ENCODE data around the gene CSGALNACT2. TPM values are rescaled to one million over a fixed set of nuclear protein-coding genes. Genes with fewer than 3 reads are reported as not detected.
A peak's percentile ranks its signal among the peaks of the same experiment; 100 is the strongest.

CSGALNACT2 gene, protein sequence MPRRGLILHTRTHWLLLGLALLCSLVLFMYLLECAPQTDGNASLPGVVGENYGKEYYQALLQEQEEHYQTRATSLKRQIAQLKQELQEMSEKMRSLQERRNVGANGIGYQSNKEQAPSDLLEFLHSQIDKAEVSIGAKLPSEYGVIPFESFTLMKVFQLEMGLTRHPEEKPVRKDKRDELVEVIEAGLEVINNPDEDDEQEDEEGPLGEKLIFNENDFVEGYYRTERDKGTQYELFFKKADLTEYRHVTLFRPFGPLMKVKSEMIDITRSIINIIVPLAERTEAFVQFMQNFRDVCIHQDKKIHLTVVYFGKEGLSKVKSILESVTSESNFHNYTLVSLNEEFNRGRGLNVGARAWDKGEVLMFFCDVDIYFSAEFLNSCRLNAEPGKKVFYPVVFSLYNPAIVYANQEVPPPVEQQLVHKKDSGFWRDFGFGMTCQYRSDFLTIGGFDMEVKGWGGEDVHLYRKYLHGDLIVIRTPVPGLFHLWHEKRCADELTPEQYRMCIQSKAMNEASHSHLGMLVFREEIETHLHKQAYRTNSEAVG
- total RNA-seq = 10 to 100 TPM; 35.9 to 45.1 TPM

DNA sequence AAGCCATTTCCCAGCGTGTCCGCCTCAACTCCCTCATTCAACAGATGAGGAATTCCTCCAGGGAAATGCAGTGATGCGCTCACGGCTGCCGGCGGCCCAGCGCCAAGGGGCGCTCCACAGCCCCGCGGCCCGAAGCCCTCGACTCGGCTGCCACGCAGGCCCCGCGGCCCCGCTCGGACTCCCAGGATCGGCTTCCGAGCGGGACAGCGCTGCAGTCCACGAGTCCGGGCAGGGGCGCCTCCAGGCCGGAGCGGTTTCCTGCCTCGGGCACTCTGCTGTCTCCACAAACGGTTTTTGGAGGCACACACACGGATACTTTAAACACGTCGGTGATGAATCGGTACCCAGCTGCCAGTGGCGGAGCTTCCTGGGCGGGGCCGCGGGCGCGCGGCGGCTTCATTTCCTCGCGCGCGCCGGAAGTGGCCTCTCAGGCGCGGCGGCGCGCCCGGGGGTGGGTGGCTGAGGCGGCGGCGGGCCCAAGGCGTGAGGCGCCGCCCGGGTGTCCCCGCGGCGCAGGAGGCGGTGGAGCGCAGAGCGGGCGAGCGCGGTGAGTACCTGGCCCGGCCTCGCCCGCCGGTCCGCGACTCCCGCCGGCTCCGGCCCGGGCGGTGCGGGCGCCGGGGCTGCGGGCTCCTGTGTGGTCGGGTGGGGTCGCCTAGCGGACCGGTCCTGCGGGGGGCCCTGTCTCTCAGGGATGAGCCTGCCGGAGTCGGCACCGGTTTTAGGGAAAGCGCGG lies at the start of gene CSGALNACT2:
Gene CSGALNACT2, plus strand, starts transcription at position 425 of the 736 bp plus-strand sequence. CDS start 16,705 bp downstream, outside the sequence.
- TF ChIP-seq, protein P1, sequence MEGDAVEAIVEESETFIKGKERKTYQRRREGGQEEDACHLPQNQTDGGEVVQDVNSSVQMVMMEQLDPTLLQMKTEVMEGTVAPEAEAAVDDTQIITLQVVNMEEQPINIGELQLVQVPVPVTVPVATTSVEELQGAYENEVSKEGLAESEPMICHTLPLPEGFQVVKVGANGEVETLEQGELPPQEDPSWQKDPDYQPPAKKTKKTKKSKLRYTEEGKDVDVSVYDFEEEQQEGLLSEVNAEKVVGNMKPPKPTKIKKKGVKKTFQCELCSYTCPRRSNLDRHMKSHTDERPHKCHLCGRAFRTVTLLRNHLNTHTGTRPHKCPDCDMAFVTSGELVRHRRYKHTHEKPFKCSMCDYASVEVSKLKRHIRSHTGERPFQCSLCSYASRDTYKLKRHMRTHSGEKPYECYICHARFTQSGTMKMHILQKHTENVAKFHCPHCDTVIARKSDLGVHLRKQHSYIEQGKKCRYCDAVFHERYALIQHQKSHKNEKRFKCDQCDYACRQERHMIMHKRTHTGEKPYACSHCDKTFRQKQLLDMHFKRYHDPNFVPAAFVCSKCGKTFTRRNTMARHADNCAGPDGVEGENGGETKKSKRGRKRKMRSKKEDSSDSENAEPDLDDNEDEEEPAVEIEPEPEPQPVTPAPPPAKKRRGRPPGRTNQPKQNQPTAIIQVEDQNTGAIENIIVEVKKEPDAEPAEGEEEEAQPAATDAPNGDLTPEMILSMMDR (IDR thresholded peaks at IDR 0.05) = no peak
- DNase-seq (ENCODE audit: low spot score) (peak; percentile 33), ATAC-seq (ENCODE audit: insufficient number of reproducible peaks, low FRiP score, low read depth) (peak; percentile 85)
- Histone ChIP-seq H3K4me3 (peak within 1 kb of the TSS; percentile 98), H3K4me1 (ENCODE audit: control insufficient read depth in 1 of 2, low read depth in 2 of 2) (peaks cover 11 to 31% of the 10 kb centered on the region in 2 donors), H3K36me3 (no peaks in the 10 kb centered on the region), H3K9me3 (no peaks in the 10 kb centered on the region), H3K27me3 (replicated peaks; ENCODE audit: insufficient read depth) (no peaks in the 10 kb centered on the region), H3K27ac (peak within 1 kb of the TSS; percentile 96)

DNA sequence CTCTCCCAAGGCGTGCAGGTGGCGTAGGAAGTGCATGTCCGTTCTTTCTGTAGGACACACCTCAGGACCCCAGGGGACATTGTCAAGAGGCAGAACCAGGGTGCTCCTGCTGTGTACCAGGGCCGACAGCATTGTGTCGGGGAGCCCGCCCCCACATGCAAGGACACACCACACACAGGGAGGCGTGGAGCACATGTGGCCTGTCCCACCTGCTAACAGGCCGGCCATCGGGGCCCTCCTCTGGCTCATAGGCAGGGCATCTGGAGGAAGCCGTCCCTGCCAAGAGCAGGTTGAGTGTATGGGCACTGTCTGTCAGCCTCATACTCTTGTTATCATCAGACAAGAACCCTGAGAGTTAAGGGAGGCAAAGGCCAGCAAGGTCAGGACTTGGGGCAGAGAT lies 48.7 kb upstream of the CSGALNACT2 start:
- ATAC-seq (ENCODE audit: insufficient number of reproducible peaks, low FRiP score, low read depth) (no peak), DNase-seq (ENCODE audit: low spot score) (no peak)
- Histone ChIP-seq H3K36me3 (no peaks in the 10 kb centered on the region), H3K27me3 (replicated peaks; ENCODE audit: insufficient read depth) (no peaks in the 10 kb centered on the region), H3K9me3 (no peaks in the 10 kb centered on the region), H3K4me3 (no peak overlapping the region), H3K4me1 (ENCODE audit: control insufficient read depth in 1 of 2, low read depth in 2 of 2) (no peaks in the 10 kb centered on the region), H3K27ac (no peak overlapping the region)
- TF ChIP-seq, protein P1 (IDR thresholded peaks at IDR 0.05) = no peak

DNA sequence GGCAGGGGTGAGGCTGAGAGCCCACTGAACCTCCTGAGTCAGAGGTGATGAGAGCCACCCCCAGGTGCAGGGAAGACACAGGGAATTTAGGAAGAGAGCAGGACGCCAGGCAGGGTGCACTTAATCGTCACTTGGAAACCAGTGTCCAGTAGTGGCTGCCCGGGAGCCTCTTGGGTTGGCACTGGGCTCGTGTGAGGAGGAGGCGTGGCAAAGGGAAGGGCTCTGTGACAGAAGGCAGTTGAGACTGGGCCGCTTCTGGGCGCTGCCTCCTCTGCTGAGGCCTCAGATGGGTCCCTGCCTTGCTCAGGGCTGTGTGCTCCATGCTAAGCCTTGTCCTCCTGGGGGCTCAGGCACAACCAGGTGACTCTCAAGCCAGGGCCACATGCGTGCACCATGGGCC lies 48.1 kb upstream of the CSGALNACT2 start:
- H3K9me3 ChIP-seq = no peaks in the 10 kb centered on the region
- DNase-seq (ENCODE audit: low spot score) (no peak), ATAC-seq (ENCODE audit: insufficient number of reproducible peaks, low FRiP score, low read depth) (no peak)
- no peaks in the 10 kb centered on the region for H3K36me3 ChIP-seq
- H3K27ac ChIP-seq = no peak overlapping the region
- H3K4me3 ChIP-seq = no peak overlapping the region
- no peaks in the 10 kb centered on the region for H3K4me1 ChIP-seq (ENCODE audit: control insufficient read depth in 1 of 2, low read depth in 2 of 2)
- no peaks in the 10 kb centered on the region for H3K27me3 ChIP-seq (replicated peaks; ENCODE audit: insufficient read depth)
- TF ChIP-seq, protein P1 (IDR thresholded peaks at IDR 0.05) = no peak

DNA sequence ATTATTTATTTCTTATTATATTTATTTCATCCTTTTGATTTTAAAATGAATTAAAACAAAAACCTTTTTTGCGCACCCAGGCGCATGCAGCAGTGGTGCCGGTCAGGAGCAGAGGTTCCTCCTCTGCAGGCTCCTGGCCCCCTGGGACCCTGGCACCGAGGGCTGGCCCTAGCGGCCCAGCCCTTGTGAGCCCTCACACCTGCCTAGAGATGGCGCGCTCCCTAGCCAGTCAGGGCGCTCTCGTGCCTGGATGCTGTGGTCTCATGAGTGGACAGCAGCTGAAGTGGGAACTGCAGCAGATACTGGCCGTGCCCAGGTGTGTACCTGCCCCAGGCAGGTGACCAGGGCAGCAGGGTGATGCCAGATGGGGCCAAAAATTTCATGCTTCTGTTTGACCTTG lies 47.6 kb upstream of the CSGALNACT2 start:
- ATAC-seq (ENCODE audit: insufficient number of reproducible peaks, low FRiP score, low read depth) = no peak
- Histone ChIP-seq H3K9me3 (no peaks in the 10 kb centered on the region), H3K4me1 (ENCODE audit: control insufficient read depth in 1 of 2, low read depth in 2 of 2) (no peaks in the 10 kb centered on the region), H3K27me3 (replicated peaks; ENCODE audit: insufficient read depth) (no peaks in the 10 kb centered on the region), H3K27ac (no peak overlapping the region), H3K36me3 (no peaks in the 10 kb centered on the region), H3K4me3 (no peak overlapping the region)
- no peak for DNase-seq (ENCODE audit: low spot score)
- TF ChIP-seq, protein P1 (IDR thresholded peaks at IDR 0.05) = no peak

DNA sequence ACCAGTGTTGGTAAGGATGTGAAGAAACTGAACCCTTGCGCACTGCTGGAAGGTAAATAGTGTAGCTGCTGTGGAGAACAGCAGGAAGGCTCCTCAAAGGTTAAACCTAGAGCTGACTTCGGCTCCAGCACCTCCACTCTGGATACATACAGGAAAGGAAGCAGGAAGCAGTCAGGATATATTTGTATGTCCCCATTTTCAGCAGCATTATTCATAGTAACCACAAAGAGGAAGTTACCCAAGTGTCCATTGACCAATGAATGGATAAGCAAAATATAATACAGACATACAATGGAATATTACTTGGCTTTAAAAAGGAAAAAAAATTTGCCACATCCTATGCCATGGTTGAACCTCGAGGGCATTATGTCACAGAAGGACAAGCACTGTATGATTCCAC lies 46.4 kb upstream of the CSGALNACT2 start:
- no peak for ATAC-seq (ENCODE audit: insufficient number of reproducible peaks, low FRiP score, low read depth)
- Histone ChIP-seq H3K4me3 (no peak overlapping the region), H3K4me1 (ENCODE audit: control insufficient read depth in 1 of 2, low read depth in 2 of 2) (no peaks in the 10 kb centered on the region), H3K9me3 (no peaks in the 10 kb centered on the region), H3K36me3 (no peaks in the 10 kb centered on the region), H3K27ac (no peak overlapping the region), H3K27me3 (replicated peaks; ENCODE audit: insufficient read depth) (no peaks in the 10 kb centered on the region)
- DNase-seq (ENCODE audit: low spot score) = no peak
- TF ChIP-seq, protein P1 (IDR thresholded peaks at IDR 0.05) = no peak
